H1 (cell line): Measurements from ENCODE around the gene RSAD2. TPM values are rescaled to one million over a fixed set of nuclear protein-coding genes. Genes with fewer than 3 reads are reported as not detected.

Source experiments
- KDM1A ChIP-seq: fragments of 200-600, 300-600 bp; sonication (generic); IDR thresholded peaks from 2 replicates; pipeline ENCODE4 v1.7.1; 2016; ENCODE audit warnings: mild to moderate bottlenecking, low read length, borderline replicate concordance
- RAD21 ChIP-seq, 2 experiments: IDR thresholded peaks in 1 of 2; conservative IDR thresholded peaks in 1 of 2; 2 replicates each; pipeline ENCODE4 v1.6.1; 2011; ENCODE audit warnings: low read depth in 2 of 2, low read length in 2 of 2, improper control_type of control experiment in 1 of 2, inconsistent platforms in 1 of 2, mild to moderate bottlenecking in 1 of 2, moderate library complexity in 1 of 2
- polyA plus RNA-seq, 7 experiments: library from polyadenylated mRNA; depleted of rRNA in 3 of 7; stranded (reverse) in 5 of 7; unstranded in 2 of 7; fragments of >200 nt in 5 of 7; fragments of 200-250 nt in 2 of 7; gene quantifications; 1 replicate in 5 of 7; 2 replicates in 1 of 7; 4 replicates in 1 of 7; pipeline versions ENCODE4 v1.2.1 to v1.2.3, GENCODE V29; 2011 to 2013; ENCODE audit warnings: missing spikeins in 2 of 7, mixed read lengths in 2 of 7
- total RNA-seq: library from RNA; stranded (reverse); fragmentation: NEBNext Ultra II Directional; extraction: Animal tissue kit (Norgen Biotek cat#: 25700); gene quantifications from 2 replicates; pipeline ENCODE4 v1.2.1, GENCODE V29; 2021
- TF ChIP-seq, protein P1 (sequence below): fragments of 300-600 bp; sonication (generic); IDR thresholded peaks from 2 replicates; pipeline ENCODE4 v1.7.1; 2012; ENCODE audit warnings: low read length, moderate library complexity, mild to moderate bottlenecking, inconsistent platforms; ENCODE audit not compliant: insufficient replicate concordance

The RSAD2 gene
- total and polyA plus RNA-seq, 2 of the 8 experiments (the other 6 are each of a cell fraction or from before 2014, with no cell fraction given), result not detected

DNA sequence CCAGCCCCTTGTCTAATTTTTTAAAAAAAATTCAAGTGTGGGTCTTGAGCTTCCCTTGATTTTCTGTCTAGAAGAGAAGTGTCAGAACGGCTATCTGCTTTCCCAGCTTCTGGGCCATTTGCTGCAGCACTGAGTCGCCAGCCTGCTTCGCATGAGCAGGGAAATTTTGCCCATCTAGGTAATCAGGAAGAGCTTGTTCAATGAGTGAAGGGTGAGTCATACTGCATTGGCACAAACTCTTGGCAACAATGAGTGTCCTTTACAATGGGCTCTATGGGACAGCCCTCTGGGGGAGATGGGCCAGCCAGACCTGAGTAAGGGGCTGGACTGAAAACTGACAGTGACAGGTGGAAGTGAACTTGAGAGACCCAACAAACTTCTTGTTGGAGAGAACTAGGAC, 37.3 kb downstream of the RSAD2 start (continued):
- TF ChIP-seq, protein P1, sequence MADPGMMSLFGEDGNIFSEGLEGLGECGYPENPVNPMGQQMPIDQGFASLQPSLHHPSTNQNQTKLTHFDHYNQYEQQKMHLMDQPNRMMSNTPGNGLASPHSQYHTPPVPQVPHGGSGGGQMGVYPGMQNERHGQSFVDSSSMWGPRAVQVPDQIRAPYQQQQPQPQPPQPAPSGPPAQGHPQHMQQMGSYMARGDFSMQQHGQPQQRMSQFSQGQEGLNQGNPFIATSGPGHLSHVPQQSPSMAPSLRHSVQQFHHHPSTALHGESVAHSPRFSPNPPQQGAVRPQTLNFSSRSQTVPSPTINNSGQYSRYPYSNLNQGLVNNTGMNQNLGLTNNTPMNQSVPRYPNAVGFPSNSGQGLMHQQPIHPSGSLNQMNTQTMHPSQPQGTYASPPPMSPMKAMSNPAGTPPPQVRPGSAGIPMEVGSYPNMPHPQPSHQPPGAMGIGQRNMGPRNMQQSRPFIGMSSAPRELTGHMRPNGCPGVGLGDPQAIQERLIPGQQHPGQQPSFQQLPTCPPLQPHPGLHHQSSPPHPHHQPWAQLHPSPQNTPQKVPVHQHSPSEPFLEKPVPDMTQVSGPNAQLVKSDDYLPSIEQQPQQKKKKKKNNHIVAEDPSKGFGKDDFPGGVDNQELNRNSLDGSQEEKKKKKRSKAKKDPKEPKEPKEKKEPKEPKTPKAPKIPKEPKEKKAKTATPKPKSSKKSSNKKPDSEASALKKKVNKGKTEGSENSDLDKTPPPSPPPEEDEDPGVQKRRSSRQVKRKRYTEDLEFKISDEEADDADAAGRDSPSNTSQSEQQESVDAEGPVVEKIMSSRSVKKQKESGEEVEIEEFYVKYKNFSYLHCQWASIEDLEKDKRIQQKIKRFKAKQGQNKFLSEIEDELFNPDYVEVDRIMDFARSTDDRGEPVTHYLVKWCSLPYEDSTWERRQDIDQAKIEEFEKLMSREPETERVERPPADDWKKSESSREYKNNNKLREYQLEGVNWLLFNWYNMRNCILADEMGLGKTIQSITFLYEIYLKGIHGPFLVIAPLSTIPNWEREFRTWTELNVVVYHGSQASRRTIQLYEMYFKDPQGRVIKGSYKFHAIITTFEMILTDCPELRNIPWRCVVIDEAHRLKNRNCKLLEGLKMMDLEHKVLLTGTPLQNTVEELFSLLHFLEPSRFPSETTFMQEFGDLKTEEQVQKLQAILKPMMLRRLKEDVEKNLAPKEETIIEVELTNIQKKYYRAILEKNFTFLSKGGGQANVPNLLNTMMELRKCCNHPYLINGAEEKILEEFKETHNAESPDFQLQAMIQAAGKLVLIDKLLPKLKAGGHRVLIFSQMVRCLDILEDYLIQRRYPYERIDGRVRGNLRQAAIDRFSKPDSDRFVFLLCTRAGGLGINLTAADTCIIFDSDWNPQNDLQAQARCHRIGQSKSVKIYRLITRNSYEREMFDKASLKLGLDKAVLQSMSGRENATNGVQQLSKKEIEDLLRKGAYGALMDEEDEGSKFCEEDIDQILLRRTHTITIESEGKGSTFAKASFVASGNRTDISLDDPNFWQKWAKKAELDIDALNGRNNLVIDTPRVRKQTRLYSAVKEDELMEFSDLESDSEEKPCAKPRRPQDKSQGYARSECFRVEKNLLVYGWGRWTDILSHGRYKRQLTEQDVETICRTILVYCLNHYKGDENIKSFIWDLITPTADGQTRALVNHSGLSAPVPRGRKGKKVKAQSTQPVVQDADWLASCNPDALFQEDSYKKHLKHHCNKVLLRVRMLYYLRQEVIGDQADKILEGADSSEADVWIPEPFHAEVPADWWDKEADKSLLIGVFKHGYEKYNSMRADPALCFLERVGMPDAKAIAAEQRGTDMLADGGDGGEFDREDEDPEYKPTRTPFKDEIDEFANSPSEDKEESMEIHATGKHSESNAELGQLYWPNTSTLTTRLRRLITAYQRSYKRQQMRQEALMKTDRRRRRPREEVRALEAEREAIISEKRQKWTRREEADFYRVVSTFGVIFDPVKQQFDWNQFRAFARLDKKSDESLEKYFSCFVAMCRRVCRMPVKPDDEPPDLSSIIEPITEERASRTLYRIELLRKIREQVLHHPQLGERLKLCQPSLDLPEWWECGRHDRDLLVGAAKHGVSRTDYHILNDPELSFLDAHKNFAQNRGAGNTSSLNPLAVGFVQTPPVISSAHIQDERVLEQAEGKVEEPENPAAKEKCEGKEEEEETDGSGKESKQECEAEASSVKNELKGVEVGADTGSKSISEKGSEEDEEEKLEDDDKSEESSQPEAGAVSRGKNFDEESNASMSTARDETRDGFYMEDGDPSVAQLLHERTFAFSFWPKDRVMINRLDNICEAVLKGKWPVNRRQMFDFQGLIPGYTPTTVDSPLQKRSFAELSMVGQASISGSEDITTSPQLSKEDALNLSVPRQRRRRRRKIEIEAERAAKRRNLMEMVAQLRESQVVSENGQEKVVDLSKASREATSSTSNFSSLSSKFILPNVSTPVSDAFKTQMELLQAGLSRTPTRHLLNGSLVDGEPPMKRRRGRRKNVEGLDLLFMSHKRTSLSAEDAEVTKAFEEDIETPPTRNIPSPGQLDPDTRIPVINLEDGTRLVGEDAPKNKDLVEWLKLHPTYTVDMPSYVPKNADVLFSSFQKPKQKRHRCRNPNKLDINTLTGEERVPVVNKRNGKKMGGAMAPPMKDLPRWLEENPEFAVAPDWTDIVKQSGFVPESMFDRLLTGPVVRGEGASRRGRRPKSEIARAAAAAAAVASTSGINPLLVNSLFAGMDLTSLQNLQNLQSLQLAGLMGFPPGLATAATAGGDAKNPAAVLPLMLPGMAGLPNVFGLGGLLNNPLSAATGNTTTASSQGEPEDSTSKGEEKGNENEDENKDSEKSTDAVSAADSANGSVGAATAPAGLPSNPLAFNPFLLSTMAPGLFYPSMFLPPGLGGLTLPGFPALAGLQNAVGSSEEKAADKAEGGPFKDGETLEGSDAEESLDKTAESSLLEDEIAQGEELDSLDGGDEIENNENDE, result no peak
- no peak for TF ChIP-seq KDM1A
- no peak for TF ChIP-seq RAD21 (IDR thresholded peaks at IDR 0.05 in 1 of 2, conservative IDR thresholded peaks at IDR 0.05 in 1 of 2; ENCODE audit: low read depth in 2 of 2, low read length in 2 of 2)
